Measurements from ENCODE around the gene SLC7A6.

The SLC7A6 gene

DNA sequence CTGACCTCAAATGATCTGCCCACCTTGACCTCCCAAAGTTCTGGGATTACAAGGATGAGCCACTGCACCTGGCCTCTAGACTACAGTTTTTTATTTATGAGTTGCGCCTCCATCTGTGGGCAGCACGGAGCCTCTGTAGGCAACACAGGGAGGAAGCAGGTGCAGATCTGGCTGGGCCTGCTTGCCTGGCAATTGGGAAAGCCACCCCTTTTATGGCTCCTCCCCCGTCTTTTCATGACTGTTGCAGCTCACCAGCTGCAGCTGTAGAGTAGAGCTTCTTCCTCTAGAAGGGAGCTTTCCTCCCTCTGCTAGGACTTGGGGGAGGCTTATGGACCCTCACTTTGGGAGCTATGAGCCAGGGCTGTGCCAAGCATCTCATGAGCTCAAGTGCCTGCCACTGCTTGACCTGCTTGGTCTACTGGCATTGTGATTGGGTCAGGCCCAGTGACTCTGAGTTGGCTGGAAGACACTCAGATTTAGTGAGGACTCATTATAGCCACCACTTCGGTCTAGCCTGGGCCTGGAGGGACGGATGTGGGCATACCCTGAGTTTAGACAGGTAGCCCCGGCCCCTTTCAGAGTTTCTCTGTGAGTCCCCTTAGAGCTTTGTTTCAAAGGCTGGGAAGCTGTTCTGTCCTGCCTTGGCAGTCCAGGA is 6.9 kb upstream of the SLC7A6 start:
- DNase-seq (ENCODE audit: low spot score): no peak

DNA sequence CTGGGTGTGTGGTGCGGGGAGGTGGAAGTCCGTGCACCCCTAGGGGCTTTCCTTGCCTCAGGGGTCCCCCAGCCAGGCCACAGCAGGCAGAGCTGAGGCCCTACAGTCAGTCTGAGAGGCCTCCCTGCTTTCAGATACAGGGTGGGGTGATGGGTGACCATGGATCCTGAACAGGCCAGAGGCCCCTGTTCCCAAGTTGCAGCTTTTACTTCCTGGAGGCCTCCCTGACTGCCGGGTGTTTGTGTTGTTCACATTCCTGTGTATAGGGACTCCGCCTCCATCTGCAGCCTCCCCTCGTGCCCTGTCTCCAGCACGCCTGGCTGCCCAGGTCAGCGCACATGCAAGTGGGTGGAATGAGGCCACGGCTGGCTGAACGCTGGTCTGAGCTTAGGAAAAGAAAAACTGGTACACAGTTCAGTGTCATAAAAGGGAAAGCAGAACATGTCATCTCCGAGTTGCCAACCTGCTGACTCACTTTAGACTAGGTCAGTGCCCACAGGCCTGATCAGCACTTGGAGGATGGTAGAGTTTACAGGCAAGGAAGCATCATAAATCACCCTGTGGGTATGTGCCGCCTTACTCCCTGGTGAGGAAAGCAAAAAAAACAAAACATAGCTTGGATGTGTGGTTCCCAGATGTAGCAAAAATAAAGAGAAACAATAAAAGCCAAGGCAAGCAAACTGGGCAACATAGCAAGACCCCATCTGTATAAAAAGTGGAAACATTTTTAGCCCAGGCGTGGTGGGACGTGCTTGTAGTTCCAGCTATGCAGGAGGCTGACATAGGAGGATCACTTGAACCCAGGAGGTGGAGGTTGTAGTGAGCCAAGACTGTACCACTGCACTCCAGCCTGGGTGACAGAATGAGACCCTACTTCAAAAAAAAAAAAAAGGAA is 6.2 kb upstream of the SLC7A6 start:
- DNase-seq (ENCODE audit: low spot score): no peak

DNA sequence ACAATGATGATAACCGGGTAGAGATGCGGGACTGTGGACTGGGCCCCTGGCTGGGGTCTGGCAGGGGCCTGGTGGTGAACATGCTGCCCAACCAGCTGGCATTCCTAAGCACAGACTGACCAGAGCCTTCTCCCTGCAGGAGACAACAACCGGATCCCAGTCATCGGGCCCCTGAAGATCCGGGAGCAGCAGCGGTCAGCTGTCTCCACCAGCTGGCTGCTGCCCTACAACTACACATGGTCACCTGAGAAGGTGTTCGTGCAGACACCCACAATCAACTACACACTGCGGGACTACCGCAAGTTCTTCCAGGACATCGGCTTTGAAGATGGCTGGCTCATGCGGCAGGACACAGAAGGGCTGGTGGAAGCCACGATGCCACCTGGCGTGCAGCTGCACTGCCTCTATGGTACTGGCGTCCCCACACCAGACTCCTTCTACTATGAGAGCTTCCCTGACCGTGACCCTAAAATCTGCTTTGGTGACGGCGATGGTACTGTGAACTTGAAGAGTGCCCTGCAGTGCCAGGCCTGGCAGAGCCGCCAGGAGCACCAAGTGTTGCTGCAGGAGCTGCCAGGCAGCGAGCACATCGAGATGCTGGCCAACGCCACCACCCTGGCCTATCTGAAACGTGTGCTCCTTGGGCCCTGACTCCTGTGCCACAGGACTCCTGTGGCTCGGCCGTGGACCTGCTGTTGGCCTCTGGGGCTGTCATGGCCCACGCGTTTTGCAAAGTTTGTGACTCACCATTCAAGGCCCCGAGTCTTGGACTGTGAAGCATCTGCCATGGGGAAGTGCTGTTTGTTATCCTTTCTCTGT is 5.1 kb upstream of the SLC7A6 start:
- DNase-seq (ENCODE audit: low spot score): peak; percentile 69

DNA sequence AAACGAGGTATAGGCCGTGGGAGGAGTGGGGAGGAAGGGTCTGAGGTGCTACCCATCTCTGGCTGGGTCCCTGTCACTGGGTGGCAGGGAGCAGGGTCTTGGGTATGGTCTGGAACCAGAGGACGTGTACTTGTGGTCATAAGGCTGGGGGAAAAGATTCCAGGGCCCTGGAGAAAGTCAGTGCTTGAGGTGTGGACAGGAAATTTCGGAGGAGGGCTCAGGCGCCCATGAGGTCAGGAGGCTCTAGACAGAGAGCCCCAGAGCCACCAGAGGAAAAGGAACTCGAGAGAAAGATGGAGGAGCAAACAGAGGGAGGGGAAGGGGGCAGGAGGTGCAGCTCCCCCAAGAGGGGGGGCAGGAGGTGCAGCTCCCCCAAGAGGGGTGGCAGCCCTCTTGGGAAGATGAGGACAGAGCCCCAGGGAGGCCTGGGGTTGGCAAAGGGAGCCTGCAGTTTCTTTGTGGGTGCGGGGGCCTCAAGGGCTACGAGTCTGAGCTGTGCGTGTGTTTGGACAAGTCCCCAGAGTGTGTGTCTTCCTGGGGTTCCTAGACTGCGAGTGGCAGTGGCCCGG is 683 bp upstream of the SLC7A6 start:
- DNase-seq (ENCODE audit: low spot score): no peak

- peak; percentile 67 for DNase-seq (ENCODE audit: low spot score)
Observed at GRCh38 chr16:68265078-68265920, 973 bp downstream of the SLC7A6 start.

DNA sequence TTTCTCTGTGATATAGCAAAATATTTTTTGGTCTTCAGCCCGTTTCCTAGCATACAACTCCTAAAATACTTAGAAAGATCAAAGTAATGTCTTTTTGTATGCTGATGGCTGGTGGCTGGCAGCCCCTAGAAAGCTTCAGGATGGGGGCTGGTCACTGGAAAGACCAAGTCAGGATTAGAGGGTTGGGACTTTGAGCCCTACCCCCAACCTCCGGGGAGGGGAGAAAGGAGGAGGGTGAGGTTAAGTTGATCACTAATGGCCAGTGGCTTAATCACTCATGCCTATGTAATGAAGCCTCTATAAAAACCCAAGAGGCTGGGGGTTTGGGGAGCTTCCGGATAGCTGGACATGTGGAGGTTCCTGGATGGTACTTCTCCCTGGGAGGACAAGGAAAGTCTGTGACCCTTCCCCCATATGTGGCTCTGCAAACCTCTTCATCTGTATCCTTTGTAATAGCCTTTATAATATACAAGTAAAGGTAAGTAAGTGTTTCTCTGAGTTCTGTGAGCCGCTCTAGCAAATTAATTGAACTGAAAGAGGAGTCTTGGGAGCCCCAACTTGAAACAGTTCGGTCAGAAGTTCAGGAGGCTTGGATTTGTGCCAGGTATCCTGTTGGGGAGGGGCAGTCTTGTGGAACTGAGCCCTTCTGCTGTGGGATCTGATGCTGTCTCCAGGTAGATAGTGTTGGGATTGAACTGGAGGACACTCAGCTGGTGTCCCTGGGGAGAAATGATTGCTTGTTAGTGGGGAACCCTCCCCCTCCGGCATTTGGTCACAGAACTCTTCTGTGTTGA is 3.5 kb downstream of the SLC7A6 start:
- DNase-seq (ENCODE audit: low spot score): no peak

- DNase-seq (ENCODE audit: low spot score): no peak
Observed at GRCh38 chr16:68269793-68270192, 5.5 kb downstream of the SLC7A6 start.

DNA sequence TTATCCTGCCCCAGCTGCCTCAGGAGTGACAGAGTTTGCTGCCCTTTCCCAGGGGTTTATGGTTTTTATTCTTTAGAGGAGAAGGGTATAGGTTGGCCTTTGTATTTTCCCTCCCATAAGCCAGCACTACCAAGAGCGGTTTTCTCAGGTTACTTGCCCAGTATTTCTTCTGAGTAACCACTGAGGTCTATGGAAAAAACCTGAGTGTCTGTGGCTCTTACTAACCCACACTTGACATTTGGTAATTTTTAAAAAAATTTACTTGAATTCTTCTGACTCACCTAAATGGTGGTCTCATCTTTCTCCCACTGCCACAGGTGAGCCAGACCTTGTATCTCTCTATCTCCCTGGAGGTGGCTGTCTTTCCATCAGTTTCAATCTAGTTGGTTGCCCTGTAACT is 6.0 kb downstream of the SLC7A6 start:
- no peak for DNase-seq (ENCODE audit: low spot score)

GRCh38 chr16:68272507-68273209 is 8.3 kb downstream of the SLC7A6 start:
- DNase-seq (ENCODE audit: low spot score): no peak

GRCh38 chr16:68273459-68273858 is 9.1 kb downstream of the SLC7A6 start:
- DNase-seq (ENCODE audit: low spot score): no peak

DNA sequence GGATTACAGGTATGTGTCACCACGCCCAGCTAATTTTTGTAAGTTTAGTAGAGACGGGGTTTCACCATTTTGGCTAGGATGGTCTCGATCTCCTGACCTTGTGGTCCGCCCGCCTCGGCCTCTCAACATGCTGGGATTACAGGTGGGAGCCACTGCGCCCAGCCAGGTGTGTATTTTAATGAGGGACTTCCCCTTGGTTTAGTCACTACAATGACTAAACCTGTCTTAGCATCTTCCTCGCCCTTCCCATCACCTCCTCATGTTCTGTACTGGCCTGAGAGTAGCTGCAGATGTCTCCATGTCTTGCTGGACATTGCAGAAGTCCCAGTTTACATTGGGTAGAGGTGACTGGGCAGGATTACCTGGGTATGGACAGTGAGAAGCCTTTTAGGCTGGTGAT is 9.6 kb downstream of the SLC7A6 start:
- DNase-seq (ENCODE audit: low spot score): no peak

DNA sequence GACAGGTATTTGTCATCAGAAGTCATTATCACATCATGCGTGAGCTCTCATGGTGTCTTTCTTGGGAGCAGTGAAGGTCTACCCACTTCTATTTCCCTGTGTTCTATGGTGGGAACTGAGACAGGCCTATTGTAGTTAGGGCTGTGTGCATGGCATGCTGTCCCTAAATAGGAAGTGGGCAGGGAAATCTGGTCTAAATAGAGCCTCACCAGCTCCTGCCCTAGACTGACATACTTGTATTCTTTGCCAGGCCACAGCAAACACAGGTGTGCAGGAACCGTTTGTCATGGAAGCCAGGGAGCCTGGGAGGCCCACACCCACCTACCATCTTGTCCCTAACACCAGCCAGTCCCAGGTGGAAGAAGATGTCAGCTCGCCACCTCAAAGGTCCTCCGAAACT is 10.1 kb downstream of the SLC7A6 start:
- no peak for DNase-seq (ENCODE audit: low spot score)

- no peak for DNase-seq (ENCODE audit: low spot score)
Observed at GRCh38 chr16:68275611-68276191, 11.4 kb downstream of the SLC7A6 start.

- DNase-seq (ENCODE audit: low spot score): no peak
Observed at GRCh38 chr16:68276223-68276622, 11.9 kb downstream of the SLC7A6 start.

DNA sequence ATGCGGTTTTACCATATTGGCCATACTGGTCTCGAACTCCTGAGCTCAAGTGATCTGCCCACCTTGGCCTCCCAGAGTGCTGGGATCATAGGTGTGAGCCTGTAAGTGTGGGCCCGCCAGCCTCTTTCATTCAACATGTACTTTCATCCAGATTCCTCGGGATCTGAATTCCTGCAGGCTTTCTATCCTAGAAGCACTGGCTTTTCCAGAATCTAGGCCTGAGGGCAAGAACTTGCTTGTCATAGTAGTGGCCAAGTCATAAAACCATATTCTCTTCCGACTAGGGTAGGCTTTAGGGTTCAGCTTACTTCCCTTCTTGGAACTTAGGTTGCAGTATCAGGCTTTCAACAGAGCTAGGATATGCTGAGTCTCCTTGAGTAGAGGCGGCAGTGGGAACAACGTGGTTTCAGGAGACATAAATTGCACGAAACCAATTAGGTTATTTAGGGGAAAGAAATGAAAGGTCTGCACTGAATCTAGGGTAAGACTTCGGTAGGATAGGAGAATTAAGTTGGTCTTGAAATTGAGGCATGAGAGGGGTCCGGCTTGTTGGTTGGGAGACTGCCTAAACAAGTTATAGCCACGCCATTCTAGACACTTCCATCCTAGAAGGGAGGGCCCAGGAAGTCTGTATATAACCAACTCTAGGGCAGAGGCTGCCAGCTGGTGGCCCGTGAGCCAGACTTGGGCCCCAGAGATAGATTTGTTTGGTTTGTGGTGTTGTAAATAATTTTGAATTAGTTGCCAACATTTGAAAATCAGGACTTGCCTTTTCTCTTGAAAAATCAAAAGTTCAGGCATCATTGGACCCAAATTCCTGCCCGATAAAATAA is 15.6 kb downstream of the SLC7A6 start:
- DNase-seq (ENCODE audit: low spot score): no peak

DNA sequence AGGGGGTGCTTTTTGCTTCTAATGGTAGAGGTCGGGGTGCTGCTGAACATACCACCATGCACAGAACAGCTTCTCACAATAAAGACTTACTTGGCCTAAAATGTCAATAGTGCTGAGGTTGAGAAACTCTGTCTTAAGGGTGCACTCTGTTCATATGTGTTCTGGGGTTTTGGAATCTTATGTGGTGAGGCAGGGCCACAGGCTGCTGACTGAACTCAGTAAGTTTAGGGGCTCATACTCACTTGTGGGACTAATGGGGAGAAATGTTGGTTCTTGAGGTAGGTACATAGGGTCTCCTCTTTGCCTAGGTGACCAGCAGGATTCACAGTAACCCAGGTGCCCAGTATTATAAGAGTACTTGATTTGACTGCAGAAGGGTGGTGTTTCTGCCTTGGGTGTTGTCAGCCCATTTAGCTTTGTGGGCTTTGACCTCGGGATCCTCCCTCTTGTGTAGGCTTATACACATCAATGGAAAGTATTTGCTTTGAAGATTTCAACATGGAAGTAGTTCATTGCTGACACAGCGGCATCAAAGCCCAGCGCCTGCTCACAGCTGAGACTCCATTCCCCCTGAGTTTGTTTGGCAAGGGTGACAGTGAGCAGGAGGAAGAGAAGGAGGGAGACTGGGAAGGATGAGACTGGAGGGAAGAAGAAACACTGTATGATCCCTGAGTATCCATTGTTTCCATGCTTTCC is 17.2 kb downstream of the SLC7A6 start:
- DNase-seq (ENCODE audit: low spot score): no peak

DNA sequence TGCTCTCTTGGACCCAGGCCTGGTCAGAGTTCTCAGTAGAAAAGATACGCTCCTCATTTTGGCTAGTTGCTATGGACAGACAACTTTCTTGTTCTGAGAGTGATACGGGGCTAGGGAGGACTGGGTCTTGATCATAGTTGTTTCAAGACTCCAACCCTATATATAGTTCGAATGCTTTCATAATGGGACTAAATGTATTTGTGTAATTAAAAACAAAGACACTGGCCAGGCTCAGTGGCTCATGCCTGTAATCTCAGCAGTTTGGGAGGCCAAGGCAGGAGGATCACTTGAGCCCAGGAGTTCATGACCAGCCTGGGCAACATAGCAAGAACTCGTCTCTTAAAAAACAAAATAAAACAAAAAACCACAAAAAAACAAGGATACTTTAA is 17.7 kb downstream of the SLC7A6 start:
- no peak for DNase-seq (ENCODE audit: low spot score)

DNA sequence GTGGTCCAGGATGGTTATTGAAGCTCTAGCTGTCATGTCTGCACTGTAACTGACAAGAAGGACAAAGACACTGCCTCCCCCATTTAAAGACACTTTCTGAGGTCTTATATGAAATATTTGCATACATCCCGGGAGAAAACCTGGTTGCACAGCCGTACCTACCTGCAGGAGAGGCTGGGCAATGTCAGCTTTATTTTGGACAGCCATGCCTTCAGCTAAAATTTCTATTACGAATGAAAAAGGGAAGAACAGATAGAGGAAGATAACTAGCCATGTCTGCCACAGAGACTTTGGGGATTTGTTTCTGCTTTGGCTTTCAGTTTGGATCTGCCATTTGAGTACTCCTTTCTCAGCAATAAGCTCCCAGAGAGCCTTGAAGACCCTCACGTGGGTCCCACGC is 19.0 kb downstream of the SLC7A6 start:
- no peak for DNase-seq (ENCODE audit: low spot score)
